Esophagus (tissue), 2 donors: ENCODE data around the gene ENTREP3. TPM values are rescaled to one million over a fixed set of nuclear protein-coding genes. Genes with fewer than 3 reads are reported as not detected.
A peak's percentile ranks its signal among the peaks of the same experiment; 100 is the strongest.

ENCODE experiments used
- H3K27ac ChIP-seq, 2 donors: one replicate each; pipeline ENCODE4 v1.5.1; 2013; ENCODE audit warnings: low read depth in 2 of 2, mild to moderate bottlenecking in 2 of 2, inconsistent platforms in 1 of 2, low read length in 1 of 2, moderate library complexity in 1 of 2
- H3K27me3 ChIP-seq, 2 donors: one replicate each; pipeline ENCODE4 v1.6.1; 2013; ENCODE audit warnings: low read length in 2 of 2, control low read depth in 1 of 2, mild to moderate bottlenecking in 1 of 2; ENCODE audit not compliant: insufficient read depth in 2 of 2, control insufficient read depth in 1 of 2
- H3K36me3 ChIP-seq, 2 donors: one replicate each; pipeline ENCODE4 v1.6.1; 2013; ENCODE audit warnings: low read length in 1 of 2; ENCODE audit not compliant: control insufficient read depth in 2 of 2, insufficient read depth in 2 of 2
- H3K4me1 ChIP-seq, 2 donors: one replicate each; pipeline ENCODE4 v1.6.1; 2013; ENCODE audit warnings: low read length in 1 of 2; ENCODE audit not compliant: control insufficient read depth in 2 of 2, insufficient read depth in 2 of 2
- H3K4me3 ChIP-seq, 2 donors: one replicate each; pipeline ENCODE4 v1.5.1; 2013; ENCODE audit warnings: low read length in 2 of 2, mild to moderate bottlenecking in 2 of 2, low read depth in 1 of 2, moderate library complexity in 1 of 2
- H3K9me3 ChIP-seq, 2 donors: one replicate each; pipeline ENCODE4 v1.6.1; 2013; ENCODE audit warnings: mild to moderate bottlenecking in 2 of 2, low read depth in 1 of 2, low read length in 1 of 2, moderate library complexity in 1 of 2; ENCODE audit not compliant: control insufficient read depth in 2 of 2, insufficient read depth in 1 of 2
- WGBS, 2 donors: extraction: QIAGEN DNeasy Blood & Tissue Kit; methylation state at CpG; one replicate each; pipeline ENCODE4 v1.1.7; 2013; 5-methylcytosine and 5-hydroxymethylcytosine counted together
- polyA plus RNA-seq, 2 donors: library from polyadenylated mRNA; stranded (reverse); fragments of 200-250 nt; gene quantifications; one replicate each; pipeline ENCODE4 v1.2.3, GENCODE V29; 2013
- donor health status: healthy with polysubstance abuse.
- donor health status: Bipolar disorder and iron deficiency.

ENTREP3 gene, protein sequence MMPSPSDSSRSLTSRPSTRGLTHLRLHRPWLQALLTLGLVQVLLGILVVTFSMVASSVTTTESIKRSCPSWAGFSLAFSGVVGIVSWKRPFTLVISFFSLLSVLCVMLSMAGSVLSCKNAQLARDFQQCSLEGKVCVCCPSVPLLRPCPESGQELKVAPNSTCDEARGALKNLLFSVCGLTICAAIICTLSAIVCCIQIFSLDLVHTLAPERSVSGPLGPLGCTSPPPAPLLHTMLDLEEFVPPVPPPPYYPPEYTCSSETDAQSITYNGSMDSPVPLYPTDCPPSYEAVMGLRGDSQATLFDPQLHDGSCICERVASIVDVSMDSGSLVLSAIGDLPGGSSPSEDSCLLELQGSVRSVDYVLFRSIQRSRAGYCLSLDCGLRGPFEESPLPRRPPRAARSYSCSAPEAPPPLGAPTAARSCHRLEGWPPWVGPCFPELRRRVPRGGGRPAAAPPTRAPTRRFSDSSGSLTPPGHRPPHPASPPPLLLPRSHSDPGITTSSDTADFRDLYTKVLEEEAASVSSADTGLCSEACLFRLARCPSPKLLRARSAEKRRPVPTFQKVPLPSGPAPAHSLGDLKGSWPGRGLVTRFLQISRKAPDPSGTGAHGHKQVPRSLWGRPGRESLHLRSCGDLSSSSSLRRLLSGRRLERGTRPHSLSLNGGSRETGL
- polyA plus RNA-seq, result 10 to 100 TPM; 12.7 to 13.6 TPM

DNA sequence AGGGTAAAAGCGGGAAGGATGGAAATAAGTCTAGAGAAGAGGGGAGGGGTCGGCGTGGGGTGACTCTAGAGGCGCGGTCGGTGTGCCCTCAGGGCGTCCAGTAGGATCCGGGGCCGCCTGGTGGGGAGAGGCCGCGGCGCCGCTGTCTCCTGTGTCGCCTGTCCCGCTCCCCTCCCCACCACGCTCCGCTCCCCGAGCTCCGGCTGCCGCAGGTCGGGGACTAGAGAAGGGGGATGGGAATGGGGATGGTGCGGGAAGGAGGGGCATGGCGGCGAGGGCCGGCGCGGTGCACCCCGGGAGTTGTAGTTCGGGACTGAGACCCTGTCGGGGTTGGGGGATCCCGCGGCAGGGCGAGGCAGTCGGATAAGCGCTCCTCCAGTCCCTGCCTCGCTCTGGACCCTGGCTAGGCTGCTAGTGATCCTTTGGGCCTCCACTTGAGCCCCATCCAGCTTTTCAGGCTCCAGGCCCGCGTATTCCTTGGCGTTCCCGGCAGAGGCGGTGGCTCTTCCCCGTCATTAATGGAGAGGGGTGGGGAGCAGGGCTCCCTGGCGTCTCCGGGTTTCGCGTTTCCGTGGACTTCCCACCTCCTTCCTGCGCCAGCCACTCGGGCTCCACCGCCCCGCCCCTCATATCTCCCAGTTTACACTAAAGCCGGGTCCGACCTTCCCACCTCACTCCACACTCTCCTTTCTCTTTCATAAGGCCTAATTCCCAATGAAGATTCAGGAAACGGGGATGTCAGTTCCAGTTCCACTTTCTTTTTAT lies at the start of gene ENTREP3:
Gene ENTREP3, minus strand, starts transcription at position 241 of the 765 bp plus-strand sequence. CDS start 606 bp downstream, outside the sequence.
- H3K4me1 ChIP-seq, result peaks cover 11 to 19% of the 10 kb centered on the region in 2 donors
- H3K27ac ChIP-seq, result peak within 1 kb of the TSS; percentile 97 to 99
- 2 to 3% methylated on average over 46 to 54 of the region's 54 CpGs for WGBS, 2 donors

DNA sequence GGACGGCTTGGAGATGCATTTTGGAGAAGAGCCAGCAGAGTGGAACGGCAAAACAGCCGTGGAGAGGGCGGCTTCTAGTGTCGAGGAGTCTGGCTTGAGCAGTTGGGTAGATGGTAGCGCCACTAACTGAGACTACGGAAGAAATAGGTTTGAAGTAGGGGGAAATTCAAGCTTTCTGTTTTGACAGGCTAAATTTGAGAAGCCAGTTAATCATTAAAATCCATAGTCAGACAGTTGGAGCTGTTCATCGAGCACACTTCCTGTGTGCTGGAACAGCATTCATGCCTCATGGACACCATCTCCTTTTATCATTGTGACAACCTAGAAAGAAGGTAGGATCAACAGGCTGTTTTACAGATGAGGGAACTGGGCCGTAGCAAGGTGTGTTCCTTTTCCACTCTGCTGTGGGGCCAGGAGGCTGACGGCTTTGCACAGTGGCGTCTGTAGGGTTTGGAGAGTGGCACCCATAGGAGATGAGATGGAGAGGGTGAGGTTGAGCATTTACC lies 49.3 kb upstream of the ENTREP3 start:
- Histone ChIP-seq H3K9me3 (no peaks in the 10 kb centered on the region), H3K36me3 (no peaks in the 10 kb centered on the region), H3K27ac (no peak overlapping the region), H3K4me1 (peaks cover 2 to 7% of the 10 kb centered on the region in 2 donors), H3K27me3 (no peaks in the 10 kb centered on the region), H3K4me3 (no peak overlapping the region)
- 72 to 83% methylated on average over 11 of the region's 11 CpGs for WGBS, 2 donors

More for the DNA sequence above, at the start of gene ENTREP3:
- Histone ChIP-seq H3K36me3 (peaks cover 0 to 16% of the 10 kb centered on the region in 2 donors), H3K4me3 (peak within 1 kb of the TSS; percentile 62 to 74), H3K27me3 (no peaks in the 10 kb centered on the region), H3K9me3 (no peaks in the 10 kb centered on the region)

DNA sequence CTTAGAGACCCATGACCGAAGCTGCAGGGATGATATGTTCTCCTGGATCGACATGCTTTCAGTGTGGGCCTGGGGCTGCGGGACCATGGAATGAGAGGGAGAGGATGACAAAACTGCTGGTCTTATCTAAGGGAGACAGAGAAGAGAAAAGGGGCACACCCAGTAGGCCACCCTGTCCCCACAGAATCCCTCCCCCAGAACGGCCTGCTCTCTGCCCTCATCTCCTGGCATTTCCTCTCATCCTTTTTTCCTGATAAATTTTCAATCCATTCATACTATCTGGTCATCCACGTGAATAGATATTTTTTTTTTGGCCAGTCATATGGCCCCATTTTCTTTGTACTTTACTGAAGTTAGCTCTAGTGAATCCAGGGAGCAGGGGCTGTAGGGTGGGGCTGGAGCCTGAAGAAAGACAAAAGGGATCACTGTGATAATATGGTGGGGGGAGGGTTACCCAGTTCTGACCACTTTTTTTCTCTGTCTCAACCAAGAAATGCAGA lies 46.1 kb upstream of the ENTREP3 start, which contains the start of gene PKLR:
Gene PKLR, minus strand, starts transcription at position 97 of the 500 bp plus-strand sequence. Its CDS starts 43 bp downstream, at position 54.
- H3K4me1 ChIP-seq, result peaks cover 0 to 5% of the 10 kb centered on the region in 2 donors
- 85 to 91% methylated on average over 5 of the region's 5 CpGs for WGBS, 2 donors
- no peak within 1 kb of the TSS for H3K4me3 ChIP-seq

DNA sequence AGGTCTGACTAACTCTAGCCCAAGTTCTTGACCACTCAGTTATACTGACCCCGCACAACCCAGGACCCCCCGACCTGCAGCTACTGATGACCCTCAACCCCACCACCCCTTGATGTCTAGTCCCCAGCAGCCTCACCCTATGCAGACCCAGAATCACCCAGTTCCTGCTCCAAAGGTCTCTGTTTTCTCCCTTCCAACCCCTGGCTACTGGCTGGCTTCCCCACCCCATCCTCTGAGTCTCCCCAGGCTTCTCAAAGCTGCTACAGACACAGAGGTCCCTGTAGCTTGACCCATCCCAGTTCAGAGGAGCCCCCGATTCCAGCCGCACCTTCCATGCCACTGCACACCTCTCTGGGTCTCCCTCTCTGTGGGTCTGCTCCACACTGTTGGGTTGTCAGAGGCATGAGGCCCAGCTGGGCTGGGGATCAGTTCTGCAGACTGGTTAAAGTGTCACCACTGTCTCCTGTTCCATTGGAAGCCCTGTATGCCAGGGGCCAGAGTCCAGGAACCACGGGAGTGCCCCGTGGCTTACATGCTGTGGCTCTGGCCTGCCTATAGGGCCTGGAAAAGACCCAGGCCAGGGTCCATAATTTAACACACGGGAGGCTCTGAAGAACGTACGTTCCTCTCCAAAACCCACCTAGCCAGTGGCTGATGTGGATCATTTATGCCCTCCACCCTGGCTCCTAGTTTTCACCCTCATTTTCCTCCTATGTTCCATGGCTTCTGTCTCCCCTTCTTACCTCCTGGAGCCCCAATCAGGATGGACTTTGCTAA lies 45.5 kb upstream of the ENTREP3 start:
- no peak overlapping the region for H3K4me3 ChIP-seq
- H3K9me3 ChIP-seq, result no peaks in the 10 kb centered on the region
- H3K27me3 ChIP-seq, result no peaks in the 10 kb centered on the region
- peaks cover 0 to 4% of the 10 kb centered on the region in 2 donors for H3K4me1 ChIP-seq
- no peaks in the 10 kb centered on the region for H3K36me3 ChIP-seq
- whole genome bisulfite sequencing, 2 donors, result 74 to 85% methylated on average over 9 of the region's 9 CpGs
- no peak overlapping the region for H3K27ac ChIP-seq

More for the DNA sequence above, 46.1 kb upstream of the ENTREP3 start, which contains the start of gene PKLR:
- Histone ChIP-seq H3K9me3 (no peaks in the 10 kb centered on the region), H3K27me3 (no peaks in the 10 kb centered on the region), H3K27ac (no peak within 1 kb of the TSS), H3K36me3 (no peaks in the 10 kb centered on the region)

DNA sequence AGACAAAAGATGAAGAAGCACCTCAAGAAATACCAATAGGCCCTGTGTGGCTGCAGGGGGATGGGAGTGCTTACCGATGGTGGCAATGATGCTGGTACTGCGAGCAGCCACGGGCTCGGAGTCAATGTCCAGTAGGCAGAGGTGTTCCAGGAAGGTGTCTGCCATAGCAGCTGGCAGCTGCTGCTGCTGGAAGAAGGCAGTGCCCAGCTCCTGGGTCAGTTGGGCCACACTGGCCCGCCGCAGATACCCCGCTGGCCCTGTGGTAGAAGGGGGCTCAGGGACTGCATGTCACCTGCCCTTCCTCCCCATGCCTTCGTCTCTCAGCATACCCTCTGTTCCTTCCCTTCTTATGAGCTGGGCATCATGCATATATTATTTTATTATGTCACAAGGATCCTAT lies 44.7 kb upstream of the ENTREP3 start:
- Histone ChIP-seq H3K4me1 (peaks cover 2 to 8% of the 10 kb centered on the region in 2 donors), H3K27ac (no peak overlapping the region), H3K36me3 (no peaks in the 10 kb centered on the region), H3K9me3 (no peaks in the 10 kb centered on the region), H3K4me3 (no peak overlapping the region), H3K27me3 (no peaks in the 10 kb centered on the region)
- WGBS, 2 donors, result 92 to 94% methylated on average over 8 of the region's 8 CpGs

DNA sequence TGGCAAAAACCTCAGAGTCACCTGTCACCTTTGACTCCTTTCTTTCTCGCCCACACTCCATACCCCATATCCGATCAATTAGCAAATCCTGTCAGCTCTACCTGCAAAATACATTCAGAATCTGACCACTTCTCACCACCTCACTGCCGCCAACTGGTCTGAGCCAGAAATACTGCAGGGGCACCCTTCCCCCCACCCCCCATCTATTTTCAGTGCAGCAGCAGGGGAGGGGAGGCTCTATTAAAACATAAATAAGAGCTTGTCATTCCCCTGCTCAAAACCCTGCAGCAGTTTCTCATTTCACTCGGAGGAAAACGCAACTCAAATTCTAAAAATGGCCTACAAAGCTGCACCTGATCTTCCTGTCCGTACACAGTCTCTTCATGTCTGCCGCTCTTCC lies 42.1 kb upstream of the ENTREP3 start:
- H3K27me3 ChIP-seq, result no peaks in the 10 kb centered on the region

DNA sequence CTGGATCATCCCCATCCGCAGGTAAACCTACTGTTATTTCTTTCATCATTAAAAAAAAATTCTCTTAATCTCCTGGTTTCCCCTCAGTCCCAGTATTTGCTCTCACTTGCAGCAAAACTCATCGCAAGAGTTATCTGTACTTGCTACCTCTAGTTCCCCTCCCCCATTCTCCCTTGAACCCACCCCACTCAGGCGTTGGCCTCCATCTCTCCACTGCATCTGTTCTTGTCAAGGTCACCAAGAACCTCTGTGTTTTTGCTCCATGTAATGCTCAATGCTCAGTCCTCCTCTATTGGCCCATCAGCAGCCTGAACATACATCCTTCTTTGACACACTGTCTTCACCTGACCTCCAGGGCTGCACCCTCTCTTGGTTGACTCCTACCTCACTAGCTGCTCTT lies 41.4 kb upstream of the ENTREP3 start:
- H3K9me3 ChIP-seq, result no peaks in the 10 kb centered on the region
- 86 to 89% methylated on average over 3 of the region's 3 CpGs for WGBS, 2 donors
- no peaks in the 10 kb centered on the region for H3K36me3 ChIP-seq
- no peak overlapping the region for H3K27ac ChIP-seq
- peaks cover 2 to 8% of the 10 kb centered on the region in 2 donors for H3K4me1 ChIP-seq
- no peaks in the 10 kb centered on the region for H3K27me3 ChIP-seq
- H3K4me3 ChIP-seq, result no peak overlapping the region

More for the DNA sequence above, 42.1 kb upstream of the ENTREP3 start:
- 77 to 82% methylated on average over 7 of the region's 7 CpGs for WGBS, 2 donors
- H3K4me1 ChIP-seq, result peaks cover 2 to 8% of the 10 kb centered on the region in 2 donors
- H3K27ac ChIP-seq, result no peak overlapping the region
- H3K4me3 ChIP-seq, result no peak overlapping the region
- no peaks in the 10 kb centered on the region for H3K9me3 ChIP-seq
- H3K36me3 ChIP-seq, result no peaks in the 10 kb centered on the region

DNA sequence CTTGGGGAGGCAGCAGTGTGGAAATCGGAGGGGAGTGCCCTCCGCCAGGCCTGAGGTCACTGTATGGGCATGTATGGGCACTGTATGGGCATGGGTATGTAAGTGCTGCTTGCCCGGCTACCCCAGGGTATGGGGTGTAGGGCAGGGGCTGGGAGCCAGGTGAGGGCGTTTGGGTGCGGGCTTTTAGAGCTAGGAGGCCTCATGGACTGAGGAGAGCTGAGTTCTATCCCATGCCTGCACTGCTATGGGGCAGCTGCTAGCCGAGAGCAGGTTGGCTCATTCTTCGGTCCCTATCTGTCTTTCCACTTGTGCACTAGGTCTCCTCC lies 40.6 kb upstream of the ENTREP3 start:
- 63 to 80% methylated on average over 7 of the region's 7 CpGs for WGBS, 2 donors
- peaks cover 2 to 8% of the 10 kb centered on the region in 2 donors for H3K4me1 ChIP-seq
- no peak overlapping the region for H3K27ac ChIP-seq
- no peaks in the 10 kb centered on the region for H3K27me3 ChIP-seq
- H3K9me3 ChIP-seq, result no peaks in the 10 kb centered on the region
- H3K36me3 ChIP-seq, result no peaks in the 10 kb centered on the region
- H3K4me3 ChIP-seq, result no peak overlapping the region
